ENCODE measurements around the gene NOS1AP. TPM values are rescaled to one million over a fixed set of nuclear protein-coding genes. Genes with fewer than 3 reads are reported as not detected.

The NOS1AP gene
- total RNA-seq, 2 donors from 2014 or later, result 3.1 to 4.0 TPM

GRCh38 chr1:162292422-162292849 lies 222.9 kb downstream of the NOS1AP start:
- Histone ChIP-seq H3K9me3 (no peaks in the 10 kb centered on the region), H3K36me3 (replicated peaks in 1 of 2; ENCODE audit: insufficient read depth in 1 of 2, low read depth in 2 of 2) (no peaks in the 10 kb centered on the region), H3K27ac (peak overlapping the region in 1 of 4 donors; percentile 7), H3K4me3 (no peak overlapping the region), H3K4me1 (no peaks in the 10 kb centered on the region), H3K27me3 (no peaks in the 10 kb centered on the region)
- WGBS, 2 donors, result 61 to 68% methylated on average over 2 of the region's 2 CpGs
- TF ChIP-seq POLR2A (IDR thresholded peaks at IDR 0.05) (no peak), CTCF (IDR thresholded peaks at IDR 0.05) (no peak)
- peak; percentile 59 for ATAC-seq
- intact Hi-C loops (cut with DNase I), result no loop called here
- no peak for DNase-seq

- Histone ChIP-seq H3K36me3 (replicated peaks in 1 of 2; ENCODE audit: insufficient read depth in 1 of 2, low read depth in 2 of 2) (no peaks in the 10 kb centered on the region), H3K27me3 (no peaks in the 10 kb centered on the region), H3K9me3 (no peaks in the 10 kb centered on the region), H3K4me3 (no peak overlapping the region), H3K4me1 (no peaks in the 10 kb centered on the region), H3K27ac (no peak overlapping the region)
- DNase-seq, result no peak
- no peak for ATAC-seq
- 76 to 81% methylated on average over 5 of the region's 5 CpGs for WGBS, 2 donors
- TF ChIP-seq POLR2A (IDR thresholded peaks at IDR 0.05) (no peak), CTCF (IDR thresholded peaks at IDR 0.05) (no peak)
- intact Hi-C loops (cut with DNase I), result no loop called here
Measured at GRCh38 chr1:162293073-162293692, 223.7 kb downstream of the NOS1AP start.

GRCh38 chr1:162294015-162294414 lies 224.5 kb downstream of the NOS1AP start:
- Histone ChIP-seq H3K4me1 (no peaks in the 10 kb centered on the region), H3K9me3 (no peaks in the 10 kb centered on the region), H3K4me3 (no peak overlapping the region), H3K36me3 (replicated peaks in 1 of 2; ENCODE audit: insufficient read depth in 1 of 2, low read depth in 2 of 2) (no peaks in the 10 kb centered on the region), H3K27me3 (no peaks in the 10 kb centered on the region), H3K27ac (no peak overlapping the region)
- intact Hi-C loops (cut with DNase I), result no loop called here
- no peak for ATAC-seq
- WGBS, 2 donors, result 85 to 87% methylated on average over 3 of the region's 3 CpGs
- TF ChIP-seq CTCF (IDR thresholded peaks at IDR 0.05), result no peak
- no peak for TF ChIP-seq POLR2A (IDR thresholded peaks at IDR 0.05)
- DNase-seq, result no peak

- H3K9me3 ChIP-seq, result no peaks in the 10 kb centered on the region
- no peak for ATAC-seq
- no peaks in the 10 kb centered on the region for H3K27me3 ChIP-seq
- no peak overlapping the region for H3K27ac ChIP-seq
- TF ChIP-seq CTCF (IDR thresholded peaks at IDR 0.05) (no peak), POLR2A (IDR thresholded peaks at IDR 0.05) (no peak)
- DNase-seq, result no peak
- intact Hi-C loops (cut with DNase I), result no loop called here
- H3K4me1 ChIP-seq, result no peaks in the 10 kb centered on the region
- WGBS, 2 donors, result 84 to 92% methylated on average over 2 to 4 of the region's 4 CpGs
- H3K36me3 ChIP-seq (replicated peaks in 1 of 2; ENCODE audit: insufficient read depth in 1 of 2, low read depth in 2 of 2), result no peaks in the 10 kb centered on the region
- H3K4me3 ChIP-seq, result no peak overlapping the region
Measured at GRCh38 chr1:162297208-162297607, 227.7 kb downstream of the NOS1AP start.

- no peak for ATAC-seq
Measured at GRCh38 chr1:162298266-162298665, 228.8 kb downstream of the NOS1AP start.

More at GRCh38 chr1:162298266-162298665, 228.8 kb downstream of the NOS1AP start:
- no peak overlapping the region for H3K27ac ChIP-seq
- WGBS, 2 donors, result 90 to 96% methylated on average over 2 of the region's 2 CpGs
- TF ChIP-seq POLR2A (IDR thresholded peaks at IDR 0.05) (no peak), CTCF (IDR thresholded peaks at IDR 0.05) (no peak)
- no peaks in the 10 kb centered on the region for H3K9me3 ChIP-seq
- no peak for DNase-seq
- H3K4me3 ChIP-seq, result no peak overlapping the region
- intact Hi-C loops (cut with DNase I), result no loop called here
- no peaks in the 10 kb centered on the region for H3K27me3 ChIP-seq
- H3K4me1 ChIP-seq, result no peaks in the 10 kb centered on the region
- no peaks in the 10 kb centered on the region for H3K36me3 ChIP-seq (replicated peaks in 1 of 2; ENCODE audit: insufficient read depth in 1 of 2, low read depth in 2 of 2)

All from body of pancreas (tissue), 4 donors.